OCI-M2 (cell line): Measurements from ENCODE around the gene IGF2R.

ENCODE experiments used
- DNase-seq: peaks from one replicate; lab custom pipeline; 2025; ENCODE audit not compliant: unreplicated experiment; lab: John Stamatoyannopoulos, UW

The IGF2R gene

DNA sequence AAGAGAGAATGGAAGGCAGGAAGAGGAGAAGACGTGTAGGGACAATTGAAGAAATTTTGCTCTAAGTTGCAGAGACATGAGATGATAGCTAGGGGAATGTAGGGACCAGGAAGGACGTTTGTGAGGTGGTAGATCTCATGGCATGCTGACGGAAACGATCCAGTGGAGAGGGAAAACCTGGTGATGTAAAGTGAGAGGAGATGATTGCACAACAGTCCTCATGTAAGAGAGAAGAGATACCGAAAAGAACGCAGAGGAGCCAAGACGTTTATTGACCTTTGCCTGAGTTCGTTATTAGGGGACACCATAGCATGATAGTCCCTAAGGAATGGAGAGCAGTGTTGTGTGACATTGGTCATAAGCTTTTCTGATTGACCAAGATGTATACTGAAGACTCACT, 55.3 kb downstream of the IGF2R start:
- DNase-seq, result no peak

DNA sequence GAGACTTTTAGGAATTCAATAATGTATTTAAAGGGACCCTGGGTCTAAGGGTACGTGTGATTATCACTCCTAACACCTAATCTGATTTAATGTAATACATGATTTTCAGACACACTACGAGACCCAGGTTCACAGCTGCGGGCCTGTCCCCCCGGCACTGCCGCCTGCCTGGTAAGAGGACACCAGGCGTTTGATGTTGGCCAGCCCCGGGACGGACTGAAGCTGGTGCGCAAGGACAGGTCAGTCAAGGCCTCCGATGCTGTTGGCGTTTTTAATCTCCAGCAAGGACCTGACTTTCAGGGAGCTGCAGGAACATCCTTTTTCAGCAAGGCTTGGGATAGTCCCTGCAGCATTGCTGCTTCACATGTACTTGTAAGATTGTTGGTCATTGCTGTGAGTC, 58.2 kb downstream of the IGF2R start:
- no peak for DNase-seq

DNA sequence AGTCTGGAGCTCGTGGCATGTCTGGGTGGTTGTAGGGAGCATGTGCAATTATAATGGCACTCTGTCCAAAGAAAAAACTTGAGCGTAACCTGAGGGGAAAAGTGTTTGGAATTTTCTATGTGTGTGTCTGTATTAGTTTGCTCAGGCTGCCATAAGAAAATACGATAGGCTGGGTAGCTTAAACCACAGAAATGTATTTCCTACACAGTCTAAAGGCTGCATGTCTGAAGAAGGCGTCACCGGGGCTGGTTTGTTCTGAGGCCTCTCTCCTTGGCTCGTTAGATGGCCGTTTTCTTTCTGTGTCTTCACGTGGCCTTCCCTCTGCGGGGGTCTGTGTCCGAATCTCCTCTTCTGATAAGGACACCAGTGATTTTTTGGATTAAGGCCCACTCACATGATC, 59.0 kb downstream of the IGF2R start:
- DNase-seq, result no peak

DNA sequence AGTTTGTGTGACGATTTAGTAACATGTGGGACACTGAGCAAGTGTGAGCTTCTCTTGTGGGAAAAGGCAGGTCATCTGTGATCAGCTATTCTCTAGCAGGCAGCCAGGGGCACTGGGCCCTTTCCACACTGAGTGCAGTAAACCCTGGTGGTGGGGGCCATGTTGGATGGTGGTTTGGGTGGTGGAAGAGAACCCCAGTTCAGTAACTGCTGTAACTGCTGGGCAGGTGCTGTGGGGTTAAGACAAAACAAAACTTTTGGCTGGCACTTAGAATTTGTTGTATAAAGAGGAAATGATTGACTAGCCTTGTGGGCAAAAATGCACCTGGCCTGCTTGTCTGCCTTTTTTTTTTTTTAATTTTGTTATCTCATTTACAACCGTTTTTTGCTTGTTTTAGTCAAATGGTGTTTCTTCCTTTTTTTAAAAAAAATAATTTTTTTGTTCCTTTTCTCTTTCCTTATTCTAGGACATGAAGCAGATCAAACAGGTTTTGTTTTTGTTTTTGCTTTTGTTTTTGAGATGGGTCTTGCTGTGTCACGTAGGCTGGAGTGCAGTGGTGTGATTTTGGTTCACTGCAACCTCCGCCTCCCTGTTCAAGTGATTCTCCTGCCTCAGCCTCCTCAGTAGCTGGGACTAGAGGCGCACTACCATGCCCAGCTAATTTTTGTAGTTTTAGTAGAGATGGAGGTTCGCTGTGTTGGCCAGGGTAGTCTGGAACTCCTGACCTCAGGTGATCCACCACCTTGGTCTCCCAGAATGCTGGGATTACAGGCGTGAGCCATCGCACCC, 59.8 kb downstream of the IGF2R start:
- no peak for DNase-seq

DNA sequence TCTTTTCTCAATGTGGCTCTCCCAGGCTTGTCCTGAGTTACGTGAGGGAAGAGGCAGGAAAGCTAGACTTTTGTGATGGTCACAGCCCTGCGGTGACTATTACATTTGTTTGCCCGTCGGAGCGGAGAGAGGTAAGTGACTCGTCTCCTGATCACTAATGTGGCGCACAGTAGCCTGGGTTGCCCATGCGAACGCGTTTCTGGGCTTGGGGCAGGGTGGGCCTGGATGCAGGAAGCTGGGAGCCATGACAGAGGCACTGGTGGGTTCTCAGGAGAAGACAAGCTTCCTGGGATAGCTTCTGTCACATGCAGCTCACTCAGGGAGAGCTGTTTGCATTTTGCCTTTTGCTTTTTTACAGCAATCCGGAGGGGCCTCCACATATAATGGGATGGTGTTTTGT, 60.6 kb downstream of the IGF2R start:
- no peak for DNase-seq

DNA sequence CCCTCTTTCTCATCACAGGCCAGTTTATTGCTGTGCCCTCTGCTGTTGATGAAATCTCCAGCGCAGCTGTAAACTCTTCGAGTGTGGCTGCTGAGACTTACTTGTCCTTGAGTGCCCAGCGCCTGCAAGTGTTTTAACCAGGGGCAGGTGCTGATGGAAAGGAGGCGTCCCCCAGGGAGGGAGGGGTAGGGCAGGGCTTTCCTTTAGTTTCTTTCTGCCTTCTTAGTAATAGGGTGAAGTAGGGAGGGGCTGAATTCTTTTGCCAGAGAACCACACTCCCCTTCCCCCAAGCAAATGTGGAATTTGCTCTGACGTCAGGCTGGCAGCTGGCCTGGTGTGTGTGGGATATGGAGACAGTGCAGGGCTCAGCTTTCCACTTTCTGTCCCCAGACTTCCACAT, 61.2 kb downstream of the IGF2R start:
- no peak for DNase-seq

DNA sequence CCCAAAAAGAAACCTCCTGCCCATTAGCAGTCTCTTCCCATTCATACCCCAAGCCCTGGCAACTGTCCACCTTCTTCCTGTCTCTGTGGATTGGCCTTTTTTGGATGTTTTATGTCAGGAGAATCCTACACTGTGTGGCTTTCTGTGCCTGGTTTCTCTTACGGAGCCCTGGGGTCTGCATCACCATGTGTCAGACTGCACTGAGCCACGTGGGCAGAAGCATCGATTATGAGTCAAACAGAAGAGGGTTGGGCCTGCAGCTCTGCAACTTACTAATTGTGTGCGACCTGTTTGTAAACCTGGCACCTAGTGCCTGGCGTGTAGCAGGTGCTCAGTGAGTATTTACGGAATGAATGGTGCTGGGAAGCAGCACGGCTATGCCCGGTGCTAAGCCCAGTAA, 62.6 kb downstream of the IGF2R start:
- no peak for DNase-seq

DNA sequence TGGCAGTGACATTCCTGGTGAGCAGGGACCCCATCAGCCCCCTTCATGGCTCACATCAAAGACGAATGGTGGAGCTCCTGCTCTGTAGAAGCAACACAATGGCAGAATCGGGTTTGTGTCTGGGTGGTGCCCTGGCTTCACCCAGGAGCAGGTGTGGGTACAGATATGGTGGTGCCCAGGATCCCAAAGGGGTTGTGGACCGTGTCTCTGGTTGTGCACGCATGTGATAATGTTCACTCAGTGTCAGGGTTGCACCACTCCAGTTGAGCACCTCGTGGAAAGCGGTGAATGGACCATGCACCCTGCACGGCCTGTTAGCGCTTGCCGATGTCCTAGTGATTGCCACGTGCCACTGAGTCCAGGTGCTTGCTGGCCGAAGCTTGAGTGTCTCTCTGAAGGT, 63.0 kb downstream of the IGF2R start:
- DNase-seq, result no peak

DNA sequence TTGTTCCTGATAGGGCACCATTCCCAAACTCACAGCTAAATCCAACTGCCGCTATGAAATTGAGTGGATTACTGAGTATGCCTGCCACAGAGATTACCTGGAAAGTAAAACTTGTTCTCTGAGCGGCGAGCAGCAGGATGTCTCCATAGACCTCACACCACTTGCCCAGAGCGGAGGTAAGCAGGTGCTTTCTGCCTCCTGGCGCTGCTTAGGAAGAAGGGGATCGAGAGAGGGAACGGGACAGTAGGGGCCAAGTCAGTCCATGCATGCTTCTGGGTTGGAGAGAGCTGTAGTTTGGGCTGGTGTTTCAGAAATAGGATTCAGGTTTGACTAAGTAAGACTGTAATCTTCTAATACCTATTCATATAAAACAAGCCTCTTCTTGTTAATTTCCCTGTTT, 63.7 kb downstream of the IGF2R start:
- DNase-seq, result no peak

DNA sequence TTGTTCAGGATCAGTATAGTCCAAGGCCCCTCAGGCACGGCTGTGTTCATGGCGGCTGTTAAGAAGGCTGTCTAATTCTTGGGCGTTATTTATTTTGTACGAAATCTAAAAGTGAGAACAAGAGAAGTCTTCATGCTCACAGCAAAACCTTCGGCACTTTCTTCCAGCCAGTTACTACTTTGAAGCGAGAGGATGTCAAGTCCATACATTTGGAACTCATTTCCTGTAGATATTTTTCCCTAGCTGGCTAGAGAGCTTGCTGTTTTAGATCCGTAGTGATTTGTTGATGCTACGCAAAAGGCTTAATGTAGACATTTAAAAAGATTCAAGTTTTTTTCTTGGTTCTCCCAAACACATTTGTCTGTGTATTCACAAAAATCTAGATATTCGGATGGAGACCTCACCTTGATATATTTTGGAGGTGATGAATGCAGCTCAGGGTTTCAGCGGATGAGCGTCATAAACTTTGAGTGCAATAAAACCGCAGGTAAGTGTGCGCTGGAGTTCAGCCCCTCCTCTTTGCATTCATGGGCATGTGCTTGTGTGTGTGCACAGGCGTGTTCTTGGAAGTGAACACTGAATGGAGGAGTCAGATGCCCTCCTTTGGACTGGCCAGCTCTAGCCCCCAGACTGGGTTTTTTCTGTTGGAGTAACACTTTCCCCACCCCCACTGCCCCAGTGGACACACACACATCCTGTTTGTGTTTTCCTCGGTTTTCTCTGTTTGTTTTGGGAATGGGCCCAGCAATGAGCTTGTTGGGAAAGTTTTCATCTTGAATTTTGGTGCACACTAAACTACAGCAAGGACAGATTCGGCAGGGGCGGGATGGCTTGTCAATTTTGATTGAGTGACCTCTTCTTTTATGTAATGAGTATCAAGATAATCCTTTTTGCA, 65.4 kb downstream of the IGF2R start:
- DNase-seq, result no peak

DNA sequence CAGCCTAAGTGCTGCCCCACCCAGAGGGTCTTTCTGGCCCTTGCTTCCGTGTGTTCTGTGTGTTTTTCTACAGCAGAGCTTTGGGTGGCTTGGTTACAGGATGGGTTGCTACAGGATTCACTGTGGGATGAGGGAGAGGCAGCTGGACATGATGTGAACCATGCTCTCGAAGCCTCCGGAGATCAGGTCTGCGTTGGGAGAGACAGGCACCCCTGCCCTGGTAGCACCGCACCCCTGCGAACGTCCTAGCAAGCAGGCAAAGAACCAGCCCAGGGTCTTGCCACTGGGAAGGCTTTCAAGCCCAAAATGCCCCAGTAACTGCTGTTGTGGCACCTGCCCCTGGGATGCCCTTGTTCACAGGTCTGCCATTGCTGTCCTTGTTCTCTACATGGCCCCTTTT, 66.4 kb downstream of the IGF2R start:
- DNase-seq, result no peak

DNA sequence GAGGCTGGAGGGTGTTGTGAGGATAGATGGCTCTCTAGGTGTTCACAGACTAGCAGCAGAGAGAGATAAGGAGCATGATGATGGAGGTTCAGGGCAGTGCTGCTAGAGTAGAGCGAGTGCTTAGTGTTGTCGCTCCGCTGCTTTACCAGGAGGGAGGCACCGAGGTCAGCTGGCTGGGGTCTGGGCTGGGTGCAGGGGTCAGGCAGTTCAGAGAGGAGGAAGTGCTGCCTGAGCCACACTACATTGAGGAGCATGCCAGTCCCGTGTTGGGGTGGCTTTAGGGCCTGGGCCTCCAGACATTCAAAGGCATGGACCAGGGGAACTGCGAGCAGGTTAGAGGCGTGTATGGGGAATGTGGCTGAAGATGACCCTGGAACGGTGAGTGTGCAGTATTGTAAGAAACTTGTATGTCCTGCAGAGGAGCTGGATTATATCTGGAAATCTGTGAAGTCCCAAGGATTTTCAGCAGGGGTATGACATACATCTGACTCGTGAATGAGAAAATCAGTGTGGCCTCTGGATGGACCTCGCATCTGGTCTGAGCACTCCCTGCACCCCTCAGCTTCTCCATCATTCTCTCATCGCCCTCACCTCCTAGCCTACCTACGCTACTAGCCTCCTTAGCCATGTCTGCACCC, 66.9 kb downstream of the IGF2R start:
- no peak for DNase-seq

DNA sequence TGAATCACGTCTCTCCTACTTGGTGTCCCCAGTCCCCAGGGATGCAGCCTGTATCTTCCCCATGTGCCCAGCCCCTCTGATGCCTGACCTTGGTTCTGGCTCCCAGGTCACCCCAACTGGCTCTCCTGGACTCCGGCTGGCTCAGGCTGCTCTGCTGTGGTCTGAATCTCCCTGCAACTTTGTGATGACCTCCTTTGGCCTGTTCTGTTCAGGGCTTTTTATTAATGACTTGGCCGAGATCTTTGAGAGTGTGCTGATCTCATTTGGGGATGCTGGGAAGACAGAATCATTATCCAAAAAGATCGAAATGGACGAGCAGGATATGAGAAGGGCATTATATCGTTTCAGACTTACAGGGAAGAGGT, 67.4 kb downstream of the IGF2R start:
- no peak for DNase-seq

DNA sequence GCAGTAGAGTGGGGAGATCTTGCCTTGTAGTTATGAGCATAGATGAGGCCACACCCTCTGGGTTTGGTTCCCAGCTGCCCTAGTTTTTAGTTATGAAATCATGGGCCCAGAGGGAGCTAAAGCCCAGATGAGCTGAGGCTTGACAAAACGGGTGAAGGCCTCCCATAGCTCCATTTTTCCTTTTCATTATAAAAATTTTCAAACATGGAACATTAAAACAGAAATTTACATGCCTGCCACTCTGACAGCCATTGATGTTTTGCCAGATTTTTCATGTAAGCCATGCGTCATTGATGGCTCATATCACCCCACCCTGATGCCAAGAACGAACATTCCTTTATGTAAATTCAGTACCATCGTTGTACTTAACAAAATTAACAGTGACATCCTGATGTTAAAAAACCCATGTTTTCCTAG, 67.9 kb downstream of the IGF2R start:
- no peak for DNase-seq

DNA sequence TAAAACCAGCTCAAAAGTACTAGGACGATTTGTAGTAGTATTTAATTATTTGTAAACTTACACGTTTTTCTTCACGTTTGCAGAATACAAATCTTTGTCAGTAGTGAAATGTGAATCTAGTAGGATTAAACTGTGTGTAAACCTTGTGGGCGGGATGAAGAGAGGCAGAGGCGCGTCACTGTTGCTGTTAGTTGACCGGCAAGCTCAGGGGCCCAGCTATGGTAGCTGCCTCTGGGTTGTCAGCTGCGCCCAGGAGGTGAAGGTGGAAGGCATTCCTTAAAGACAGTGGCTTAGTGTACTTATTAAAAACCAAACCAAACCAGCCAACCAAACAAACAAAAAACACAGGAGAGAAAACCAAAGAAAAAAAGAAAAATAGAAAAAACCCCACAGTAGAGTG, 69.6 kb downstream of the IGF2R start:
- DNase-seq, result no peak

DNA sequence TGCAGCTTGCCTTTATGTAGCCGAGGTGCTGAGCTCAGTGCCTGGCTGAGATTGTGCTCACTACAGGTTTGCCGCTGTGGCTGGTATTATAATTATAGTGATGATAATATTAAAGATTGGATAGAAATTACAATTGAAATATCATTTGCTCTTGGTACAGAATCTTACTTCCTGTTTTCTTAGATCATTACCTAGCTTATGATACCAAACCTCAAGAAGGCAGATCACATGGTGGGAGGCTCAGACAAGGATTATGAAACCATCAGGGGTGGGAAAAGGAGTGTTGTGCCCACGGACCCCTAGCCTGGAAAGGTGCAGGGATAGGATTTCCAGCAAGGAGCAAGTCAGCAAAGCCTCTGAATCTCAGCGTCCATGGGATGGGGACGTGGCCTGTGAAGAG, 70.6 kb downstream of the IGF2R start:
- no peak for DNase-seq

DNA sequence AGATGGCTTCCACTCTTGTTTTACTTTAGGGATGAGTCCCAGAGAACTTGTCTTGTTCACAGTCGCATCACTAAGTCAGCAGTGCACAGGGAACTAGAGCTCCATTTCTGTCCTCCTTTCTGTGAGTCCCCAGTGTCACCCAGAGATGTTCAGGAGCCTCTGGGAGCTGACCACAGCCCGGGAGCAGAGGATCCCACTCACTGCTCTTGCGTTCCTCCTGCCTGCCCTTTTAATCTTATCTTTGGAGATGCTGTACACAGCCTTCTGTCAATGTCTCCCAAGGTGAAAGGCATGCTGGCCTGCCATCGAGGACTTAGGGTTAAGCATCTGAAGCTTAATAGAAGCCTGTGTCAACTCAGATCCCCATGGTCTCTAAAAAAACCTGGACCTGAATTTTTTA, 71.2 kb downstream of the IGF2R start:
- DNase-seq, result no peak

DNA sequence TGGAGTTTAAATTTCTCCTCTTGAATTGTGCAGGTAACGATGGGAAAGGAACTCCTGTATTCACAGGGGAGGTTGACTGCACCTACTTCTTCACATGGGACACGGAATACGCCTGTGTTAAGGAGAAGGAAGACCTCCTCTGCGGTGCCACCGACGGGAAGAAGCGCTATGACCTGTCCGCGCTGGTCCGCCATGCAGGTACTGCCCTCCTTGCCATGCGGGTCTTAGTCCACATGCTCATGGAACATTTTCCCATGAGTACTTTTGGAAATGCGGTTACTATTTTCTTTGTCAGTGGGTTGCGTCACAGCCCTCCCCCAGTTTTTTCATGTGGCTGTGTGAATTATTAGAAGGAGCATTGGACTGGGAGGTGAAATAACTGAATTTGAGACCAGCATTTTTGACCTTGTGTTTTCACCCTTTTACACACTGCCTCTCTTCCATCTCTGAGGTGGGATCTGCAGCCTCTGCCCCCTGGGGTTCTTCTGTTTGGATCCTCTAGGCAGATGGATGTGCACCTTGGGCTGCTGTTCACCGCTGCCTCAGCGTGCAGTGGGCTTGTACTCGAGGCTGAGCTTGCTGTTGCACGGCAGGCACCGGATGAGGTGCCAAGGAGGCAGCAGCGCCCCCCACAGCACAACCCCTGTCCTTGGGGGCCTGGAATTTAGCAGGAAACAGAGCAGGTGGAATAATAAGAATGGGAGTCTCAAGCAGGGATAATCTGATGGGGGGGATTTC, 71.8 kb downstream of the IGF2R start:
- DNase-seq, result no peak

DNA sequence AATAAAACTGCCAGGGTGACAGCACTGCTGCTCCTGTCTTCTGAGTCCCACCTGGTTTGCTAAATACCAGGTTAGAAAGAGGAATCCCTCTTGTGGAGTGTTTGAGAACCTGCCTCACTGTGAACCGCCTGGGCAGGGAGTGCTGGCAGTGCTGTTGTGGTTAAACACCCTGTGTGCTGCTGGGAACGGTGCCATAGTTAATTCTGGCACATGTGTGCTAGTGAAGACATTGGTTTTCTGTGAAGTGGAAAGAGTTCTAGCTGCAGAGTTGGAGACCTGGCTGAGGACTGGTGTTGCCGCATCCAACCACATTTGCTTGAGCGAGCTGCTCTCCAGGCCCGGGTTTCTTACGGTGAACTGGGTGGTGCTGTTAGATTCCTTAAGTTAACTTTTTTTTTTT, 72.7 kb downstream of the IGF2R start:
- no peak for DNase-seq

DNA sequence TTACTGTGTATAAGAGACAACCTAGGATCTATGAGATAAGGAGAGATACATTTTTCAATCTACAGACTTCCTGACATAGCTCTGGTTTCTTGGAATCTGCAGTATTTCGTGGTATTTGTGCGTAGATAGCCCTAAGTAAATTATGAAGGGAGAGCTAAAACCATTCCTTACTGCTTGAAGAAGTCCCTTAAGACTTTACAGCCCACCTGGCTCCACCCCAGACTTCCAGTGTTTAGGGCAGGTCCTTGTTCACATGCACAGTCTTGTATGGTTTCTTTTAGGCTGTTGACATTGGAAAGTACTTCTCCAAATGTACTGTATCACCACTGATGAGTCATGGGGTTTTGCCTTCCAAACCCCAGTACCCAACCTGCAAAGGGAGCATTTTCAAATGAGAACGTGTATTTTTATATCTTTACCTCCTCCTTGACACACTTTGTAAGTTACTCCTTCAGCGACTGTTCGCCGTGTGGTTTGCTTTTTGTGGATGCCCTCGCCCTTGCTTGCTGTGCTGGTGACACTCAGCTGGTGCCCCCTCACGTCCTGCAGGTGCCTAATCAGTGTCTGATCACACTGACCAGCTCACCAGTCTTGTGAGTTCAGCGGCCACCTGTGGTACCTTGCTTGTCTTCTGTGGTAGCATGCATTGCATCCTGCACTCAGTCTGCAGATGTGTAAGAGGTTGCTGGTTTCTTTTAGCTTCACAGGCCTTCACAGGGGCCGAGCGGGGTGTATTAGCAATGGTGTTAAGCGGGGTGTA, 73.3 kb downstream of the IGF2R start:
- no peak for DNase-seq
